Measurements from ENCODE around the gene GALNT2. TPM values are rescaled to one million over a fixed set of nuclear protein-coding genes. Genes with fewer than 3 reads are reported as not detected.

The GALNT2 gene
- total and polyA plus RNA-seq, 10 of the 15 experiments (the other 5 are each of a cell fraction or from before 2014, with no cell fraction given): 0.52 to 27.7 (median 16.3) TPM

DNA sequence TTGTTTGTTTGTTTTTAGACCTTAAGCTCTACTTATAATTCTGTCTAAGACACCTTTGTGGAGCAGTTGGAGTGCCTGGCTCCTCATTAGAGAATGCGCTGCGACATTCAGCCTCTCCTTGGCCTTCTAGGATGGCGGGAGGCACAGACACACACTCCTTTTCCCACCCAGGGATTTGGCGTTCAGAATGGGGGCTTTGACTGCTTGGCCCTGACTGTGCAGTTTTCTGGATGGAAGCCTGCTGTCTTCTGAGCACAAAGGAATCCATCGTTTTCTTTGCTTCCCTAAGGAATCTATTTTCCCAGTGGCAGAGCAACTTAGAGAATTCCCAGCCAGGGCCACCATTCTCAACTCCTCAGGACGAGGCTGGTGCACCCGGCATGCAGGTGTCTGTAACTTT lies 83.6 kb downstream of the GALNT2 start:
- Histone ChIP-seq H3K27me3 (replicated peaks in 1 of 2; ENCODE audit: control insufficient read depth in 2 of 2, insufficient read depth in 2 of 2, low read length in 1 of 2) (no peaks in the 10 kb centered on the region), H3K9me3 (replicated peaks; ENCODE audit: control insufficient read depth, insufficient read depth, low read length) (no peaks in the 10 kb centered on the region), H3K27ac (ENCODE audit: control insufficient read depth, insufficient read depth) (peak overlapping the region; percentile 68; the same call in 1 of the 2 replicates), H3K9ac (ENCODE audit: control insufficient read depth, insufficient read depth, low read length) (peak overlapping the region; percentile 66), H3K4me2 (ENCODE audit: control insufficient read depth, insufficient read depth) (peak overlapping the region; percentile 70), H4K20me1 (ENCODE audit: control insufficient read depth, insufficient read depth) (no peaks in the 10 kb centered on the region), H3K4me3 (peak overlapping the region; percentile 53), H3K4me1 (ENCODE audit: control insufficient read depth, insufficient read depth, low read length) (peaks cover 36% of the 10 kb centered on the region), H2AFZ (ENCODE audit: control insufficient read depth, low read depth, low read length) (no peak overlapping the region), H3K79me2 (ENCODE audit: control insufficient read depth, insufficient read depth, low read length) (peaks cover 16% of the 10 kb centered on the region), H3K36me3 (ENCODE audit: control insufficient read depth in 2 of 2, insufficient read depth in 2 of 2, low read length in 1 of 2) (0 out of 4 replicates have a peak, but pooled peaks cover 0 to 2% of the 10 kb centered on the region in 2 experiments)
- POLR2A ChIA-PET: interaction anchor here (0.8 to 2.5 kb wide), 7 partner anchors 11 to 46 kb away, joined by 3 to 10 read pairs (median 4); no protein-coding TSS in a partner anchor
- no peak for ATAC-seq
- no peak for FAIRE-seq
- CTCF ChIA-PET: interaction anchor here (0.6 to 1.8 kb wide), 14 partner anchors 16 to 435 kb away, joined by 3 to 7 read pairs (median 4); no protein-coding TSS in a partner anchor
- intact Hi-C loops (cut with micrococcal nuclease; ENCODE audit: unreplicated experiment) (no loop called here), in situ Hi-C loops (cut with MboI) (no loop called here)
- no peak for DNase-seq (ENCODE audit: low read depth, low spot score)
- SMC1A ChIA-PET (ENCODE audit: uncharacterized antibody, unreplicated experiment): interaction anchor here (1.0 to 4.3 kb wide), 10 partner anchors 9 to 81 kb away, joined by 3 to 25 read pairs (median 6); no protein-coding TSS in a partner anchor
- no TSS peak for BruUV-seq (replicated peaks)
- TF ChIP-seq SP1 (IDR thresholded peaks at IDR 0.05; ENCODE audit: low read depth, low read length): no peak
- TF ChIP-seq NFIC (IDR thresholded peaks at IDR 0.05; ENCODE audit: low read depth, low read length): no peak
- RAD21 ChIA-PET (ENCODE audit: unreplicated experiment): interaction anchor here (0.7 to 2.5 kb wide), 13 partner anchors 11 to 489 kb away, joined by 3 to 17 read pairs (median 4); no protein-coding TSS in a partner anchor
- 63% methylated on average over 7 of the region's 7 CpGs for WGBS (ENCODE audit: insufficient coverage, insufficient replicate concordance, low lambda C conversion rate, missing lambda C conversion rate)

DNA sequence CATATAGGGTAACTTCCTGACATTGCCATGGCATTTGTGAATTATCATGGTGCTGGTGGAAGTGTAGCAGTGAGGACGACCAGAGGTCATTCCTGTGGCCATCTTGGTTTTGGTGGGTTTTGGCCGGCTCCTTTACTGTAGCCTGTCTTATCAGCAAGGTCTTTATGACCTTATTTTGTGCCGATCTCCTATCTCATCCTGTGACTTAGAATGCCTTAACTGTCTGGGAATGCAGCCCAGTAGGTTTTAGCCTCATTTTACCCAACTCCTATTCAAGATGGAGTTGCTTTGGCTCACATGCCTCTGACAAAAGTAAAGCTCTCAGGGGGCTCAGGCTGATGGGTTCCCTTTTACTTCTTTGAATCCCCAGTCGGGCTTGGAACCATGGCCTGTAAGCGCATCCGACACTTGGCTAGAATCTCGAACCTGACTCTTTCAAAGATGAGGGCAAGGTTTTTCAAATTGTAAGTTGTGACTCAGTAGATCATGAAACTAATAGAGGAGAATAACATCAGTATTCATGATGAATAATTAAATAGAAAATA lies 85.0 kb downstream of the GALNT2 start:
- POLR2A ChIA-PET: no interaction called here
- BruUV-seq (replicated peaks): no TSS peak
- TF ChIP-seq JUND (IDR thresholded peaks at IDR 0.05; ENCODE audit: low read depth, low read length) (no peak), ATF3 (IDR thresholded peaks at IDR 0.05; ENCODE audit: borderline replicate concordance, extremely low read depth, low read depth, low read length) (no peak), IRF4 (IDR thresholded peaks at IDR 0.05; ENCODE audit: low read depth, low read length) (no peak), JUNB (IDR thresholded peaks at IDR 0.05) (no peak), ZNF687 (IDR thresholded peaks at IDR 0.05) (peak; percentile 29; the same call in 1 of the 2 replicates), CBFB (IDR thresholded peaks at IDR 0.05; ENCODE audit: low read depth) (no peak), TCF3 (IDR thresholded peaks at IDR 0.05; ENCODE audit: borderline replicate concordance, insufficient read depth, low read depth, low read length) (no peak), HDGF (IDR thresholded peaks at IDR 0.05) (no peak), MEF2A (IDR thresholded peaks at IDR 0.05; ENCODE audit: insufficient read depth, low read depth, low read length) (no peak)

More for the DNA sequence above, 85.0 kb downstream of the GALNT2 start:
- Histone ChIP-seq H2AFZ (ENCODE audit: control insufficient read depth, low read depth, low read length) (no peak overlapping the region), H3K4me1 (ENCODE audit: control insufficient read depth, insufficient read depth, low read length) (peaks cover 23% of the 10 kb centered on the region), H3K9ac (ENCODE audit: control insufficient read depth, insufficient read depth, low read length) (no peak overlapping the region), H3K36me3 (ENCODE audit: control insufficient read depth in 2 of 2, insufficient read depth in 2 of 2, low read length in 1 of 2) (0 out of 4 replicates have a peak, but pooled peaks cover 0 to 2% of the 10 kb centered on the region in 2 experiments), H3K79me2 (ENCODE audit: control insufficient read depth, insufficient read depth, low read length) (peaks cover 11% of the 10 kb centered on the region), H3K27me3 (replicated peaks in 1 of 2; ENCODE audit: control insufficient read depth in 2 of 2, insufficient read depth in 2 of 2, low read length in 1 of 2) (no peaks in the 10 kb centered on the region), H3K27ac (ENCODE audit: control insufficient read depth, insufficient read depth) (no peak overlapping the region), H3K9me3 (replicated peaks; ENCODE audit: control insufficient read depth, insufficient read depth, low read length) (no peaks in the 10 kb centered on the region), H4K20me1 (ENCODE audit: control insufficient read depth, insufficient read depth) (no peaks in the 10 kb centered on the region), H3K4me3 (no peak overlapping the region), H3K4me2 (ENCODE audit: control insufficient read depth, insufficient read depth) (no peak overlapping the region)
- SMC1A ChIA-PET (ENCODE audit: uncharacterized antibody, unreplicated experiment): interaction anchor here (1.4 to 3.4 kb wide), 6 partner anchors 15 to 64 kb away, joined by 5 to 15 read pairs (median 7); no protein-coding TSS in a partner anchor
- WGBS (ENCODE audit: insufficient coverage, insufficient replicate concordance, low lambda C conversion rate, missing lambda C conversion rate): 88% methylated on average over 7 of the region's 7 CpGs
- DNase-seq (ENCODE audit: low read depth, low spot score) (no peak), ATAC-seq (no peak), FAIRE-seq (no peak)
- RAD21 ChIA-PET (ENCODE audit: unreplicated experiment): interaction anchor here (1.2 kb wide), 2 partner anchors 16 to 42 kb away, joined by 3 to 4 read pairs; no protein-coding TSS in a partner anchor
- intact Hi-C loops (cut with micrococcal nuclease; ENCODE audit: unreplicated experiment) (no loop called here), in situ Hi-C loops (cut with MboI) (no loop called here)
- CTCF ChIA-PET: interaction anchor here (1.2 to 1.9 kb wide), 2 partner anchors 11 to 15 kb away, joined by 3 to 10 read pairs; no protein-coding TSS in a partner anchor
